GM19193 (cell line): ENCODE data around the gene PIGW.

ENCODE experiments used
- POLR2A ChIP-seq: IDR thresholded peaks from 4 replicates; pipeline ENCODE4 v1.6.1; 2011; ENCODE audit not compliant: insufficient read depth, insufficient read length; ENCODE audit errors: extremely low read depth

PIGW gene

GRCh38 chr17:36575028-36575427, 40.2 kb downstream of the PIGW start:
- TF ChIP-seq POLR2A: no peak

- no peak for TF ChIP-seq POLR2A
Observed at GRCh38 chr17:36576793-36577192, 42.0 kb downstream of the PIGW start.

GRCh38 chr17:36578671-36579070, 43.9 kb downstream of the PIGW start:
- no peak for TF ChIP-seq POLR2A

GRCh38 chr17:36583787-36584186, 49.0 kb downstream of the PIGW start:
- no peak for TF ChIP-seq POLR2A

- TF ChIP-seq POLR2A: no peak
Observed at GRCh38 chr17:36586138-36586537, 51.4 kb downstream of the PIGW start.
